SK-N-MC (cell line): ENCODE results near the gene KATNAL1.

Experiments
- EZH2 ChIP-seq: fragments of 200-600 bp; sonication (generic); IDR thresholded peaks from one replicate; pipeline ENCODE4 v1.6.1; 2017; ENCODE audit warnings: antibody characterized with exemption
- POLR2AphosphoS5 ChIP-seq: IDR thresholded peaks from 2 replicates; pipeline ENCODE4 v1.6.1; 2012; ENCODE audit warnings: mild to moderate bottlenecking, low read depth, low read length, borderline replicate concordance

- TF ChIP-seq EZH2: no peak
- no peak for TF ChIP-seq POLR2AphosphoS5
These were observed 38.9 kb upstream of the KATNAL1 start for GRCh38 chr13:30346153-30346788.
